Measurements from ENCODE around the gene ETV6. TPM values are rescaled to one million over a fixed set of nuclear protein-coding genes. Genes with fewer than 3 reads are reported as not detected.

Gene ETV6
- total RNA-seq, 1 donor from 2014 or later: 16.9 TPM

- intact Hi-C loops (cut with micrococcal nuclease): no loop called here
- Histone ChIP-seq H3K36me3 (no peaks in the 10 kb centered on the region), H3K9me3 (replicated peaks) (no peaks in the 10 kb centered on the region), H3K4me3 (no peak overlapping the region), H3K4me1 (peaks cover 74% of the 10 kb centered on the region), H3K27ac (replicated peaks) (no peak overlapping the region), H3K27me3 (ENCODE audit: low read depth) (no peaks in the 10 kb centered on the region)
- no peak for DNase-seq
- TF ChIP-seq CTCF (IDR thresholded peaks at IDR 0.05; ENCODE audit: borderline replicate concordance): no peak
These were observed 75.4 kb downstream of the ETV6 start for GRCh38 chr12:11724888-11725311.

- Histone ChIP-seq H3K36me3 (no peaks in the 10 kb centered on the region), H3K27ac (replicated peaks) (no peak overlapping the region), H3K4me1 (peaks cover 73% of the 10 kb centered on the region), H3K4me3 (no peak overlapping the region), H3K9me3 (replicated peaks) (no peaks in the 10 kb centered on the region), H3K27me3 (ENCODE audit: low read depth) (no peaks in the 10 kb centered on the region)
- TF ChIP-seq CTCF (IDR thresholded peaks at IDR 0.05; ENCODE audit: borderline replicate concordance): no peak
- DNase-seq: no peak
- intact Hi-C loops (cut with micrococcal nuclease): no loop called here
These were observed 76.2 kb downstream of the ETV6 start for GRCh38 chr12:11725686-11726085.

- no peak for TF ChIP-seq CTCF (IDR thresholded peaks at IDR 0.05; ENCODE audit: borderline replicate concordance)
- H3K9me3 ChIP-seq (replicated peaks): no peaks in the 10 kb centered on the region
- no peaks in the 10 kb centered on the region for H3K36me3 ChIP-seq
- no peak for DNase-seq
- no peak overlapping the region for H3K4me3 ChIP-seq
- no peaks in the 10 kb centered on the region for H3K27me3 ChIP-seq (ENCODE audit: low read depth)
- peaks cover 73% of the 10 kb centered on the region for H3K4me1 ChIP-seq
- no peak overlapping the region for H3K27ac ChIP-seq (replicated peaks)
- intact Hi-C loops (cut with micrococcal nuclease): no loop called here
These were observed 77.2 kb downstream of the ETV6 start for GRCh38 chr12:11726659-11727058.

GRCh38 chr12:11727133-11727664, 77.7 kb downstream of the ETV6 start:
- H3K27ac ChIP-seq (replicated peaks): no peak overlapping the region
- H3K9me3 ChIP-seq (replicated peaks): no peaks in the 10 kb centered on the region
- H3K4me1 ChIP-seq: peaks cover 68% of the 10 kb centered on the region
- no peak for DNase-seq
- intact Hi-C loops (cut with micrococcal nuclease): no loop called here
- H3K4me3 ChIP-seq: no peak overlapping the region
- TF ChIP-seq CTCF (IDR thresholded peaks at IDR 0.05; ENCODE audit: borderline replicate concordance): no peak
- no peaks in the 10 kb centered on the region for H3K27me3 ChIP-seq (ENCODE audit: low read depth)
- H3K36me3 ChIP-seq: no peaks in the 10 kb centered on the region

GRCh38 chr12:11728154-11728755, 78.8 kb downstream of the ETV6 start:
- no peak overlapping the region for H3K4me3 ChIP-seq
- H3K4me1 ChIP-seq: peaks cover 62% of the 10 kb centered on the region
- no peaks in the 10 kb centered on the region for H3K9me3 ChIP-seq (replicated peaks)
- DNase-seq: no peak
- H3K27ac ChIP-seq (replicated peaks): no peak overlapping the region
- TF ChIP-seq CTCF (IDR thresholded peaks at IDR 0.05; ENCODE audit: borderline replicate concordance): no peak
- H3K27me3 ChIP-seq (ENCODE audit: low read depth): no peaks in the 10 kb centered on the region
- no peaks in the 10 kb centered on the region for H3K36me3 ChIP-seq
- intact Hi-C loops (cut with micrococcal nuclease): no loop called here

Data from left ventricle myocardium inferior (tissue), 1 donor.